G401.6 (cell line): ENCODE measurements around the gene LIMS1.
"Not testable (repeated sequence)": the region's sequence is repeated elsewhere in the genome, so short reads cannot be mapped to it uniquely, and the experiment has no call there.

Experiments
- FAIRE-seq: peaks from 2 replicates; lab custom pipeline; 2012; peaks lifted over from hg19 to GRCh38; lab: Jason Lieb, UNC

LIMS1 gene

GRCh38 chr2:108635630-108636354, 101.5 kb downstream of the LIMS1 start:
- FAIRE-seq, result no peak

- no peak for FAIRE-seq
Measured at GRCh38 chr2:108637304-108637669, 103.0 kb downstream of the LIMS1 start.

GRCh38 chr2:108640731-108641130, 106.5 kb downstream of the LIMS1 start:
- no peak for FAIRE-seq

DNA sequence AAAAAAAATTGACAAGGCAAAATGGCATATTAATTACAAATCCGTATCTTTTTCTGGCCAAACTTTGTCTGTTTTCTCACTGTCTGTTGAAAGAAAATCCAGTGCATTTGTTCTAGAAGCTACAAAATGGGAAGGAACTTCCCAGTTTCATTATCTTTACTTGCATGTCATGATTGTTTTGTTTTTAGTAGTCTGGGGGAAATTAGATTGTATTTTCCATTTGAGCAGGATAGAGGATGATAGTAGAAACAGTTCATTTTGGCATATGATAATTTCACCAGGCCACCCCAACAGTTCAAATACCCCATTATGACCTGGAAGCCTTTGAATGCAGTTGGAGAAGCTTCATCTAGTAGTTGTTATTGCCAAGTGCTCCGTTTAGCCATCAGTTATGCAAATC, 107.5 kb downstream of the LIMS1 start:
- no peak for FAIRE-seq

GRCh38 chr2:108643261-108643849, 109.1 kb downstream of the LIMS1 start:
- no peak for FAIRE-seq

GRCh38 chr2:108643862-108644261, 109.6 kb downstream of the LIMS1 start:
- FAIRE-seq, result not testable (repeated sequence)

DNA sequence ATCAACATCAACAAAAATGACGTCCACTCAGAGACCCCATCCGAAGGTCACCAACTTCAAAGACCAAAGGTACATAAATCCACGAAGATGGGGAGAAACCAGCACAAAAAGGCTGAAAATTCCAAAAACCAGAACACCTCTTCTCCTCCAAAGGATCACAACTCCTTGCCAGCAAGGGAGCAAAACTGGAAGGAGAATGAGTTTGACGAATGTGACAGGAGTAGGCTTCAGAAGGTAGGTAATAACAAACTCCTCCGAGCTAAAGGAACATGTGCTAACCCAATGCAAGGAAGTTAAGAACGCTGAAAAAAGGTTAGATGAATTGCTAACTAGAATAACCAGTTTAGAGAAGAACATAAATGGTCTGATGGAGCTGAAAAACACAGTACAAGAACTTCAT, 110.2 kb downstream of the LIMS1 start:
- FAIRE-seq, result not testable (repeated sequence)

GRCh38 chr2:108648796-108649195, 114.5 kb downstream of the LIMS1 start:
- not testable (repeated sequence) for FAIRE-seq

DNA sequence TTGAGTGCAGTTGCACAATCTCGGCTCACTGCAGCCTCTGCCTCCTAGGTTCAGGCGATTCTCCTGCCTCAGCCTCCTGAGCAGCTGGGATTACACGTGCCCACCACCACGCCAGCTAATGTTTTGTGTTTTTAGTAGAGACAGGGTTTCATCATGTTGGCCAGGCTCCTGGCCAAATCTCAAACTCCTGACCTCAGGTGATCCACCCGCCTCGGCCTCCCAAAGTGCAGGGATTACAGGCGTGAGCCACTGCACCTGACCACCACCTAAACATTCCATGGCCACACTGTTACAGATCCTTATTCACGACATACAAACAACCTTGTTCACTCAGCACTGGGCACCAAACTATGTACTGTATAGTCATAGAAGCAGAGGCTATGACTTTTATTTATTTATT, 116.2 kb downstream of the LIMS1 start:
- FAIRE-seq, result not testable (repeated sequence)

GRCh38 chr2:108651468-108651867, 117.2 kb downstream of the LIMS1 start:
- FAIRE-seq, result not testable (repeated sequence)

GRCh38 chr2:108652187-108652931, 118.1 kb downstream of the LIMS1 start:
- not testable (repeated sequence) for FAIRE-seq

DNA sequence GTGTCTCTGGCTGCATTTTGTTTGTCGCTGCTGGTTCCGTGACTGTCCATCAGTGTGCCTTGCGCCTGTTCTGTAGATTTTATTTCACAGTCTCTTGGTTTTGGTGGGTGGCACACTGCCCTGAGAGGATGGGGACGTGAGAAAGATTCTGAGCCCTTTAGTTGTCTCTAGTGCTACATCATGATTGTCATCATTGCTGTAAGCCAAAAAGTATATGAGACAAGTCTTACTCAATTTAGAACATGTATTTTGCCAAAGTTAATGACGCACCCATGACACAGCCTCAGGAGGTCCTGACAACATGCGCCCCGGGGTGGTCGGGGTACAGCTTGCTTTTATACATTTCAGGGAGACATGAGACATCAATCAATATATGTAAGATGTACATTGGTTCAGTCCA, 119.2 kb downstream of the LIMS1 start:
- not testable (repeated sequence) for FAIRE-seq

GRCh38 chr2:108653849-108654248, 119.6 kb downstream of the LIMS1 start:
- FAIRE-seq, result not testable (repeated sequence)

- not testable (repeated sequence) for FAIRE-seq
Measured at GRCh38 chr2:108654521-108655125, 120.4 kb downstream of the LIMS1 start.

- FAIRE-seq, result not testable (repeated sequence)
Measured at GRCh38 chr2:108655270-108655669, 121.0 kb downstream of the LIMS1 start.

DNA sequence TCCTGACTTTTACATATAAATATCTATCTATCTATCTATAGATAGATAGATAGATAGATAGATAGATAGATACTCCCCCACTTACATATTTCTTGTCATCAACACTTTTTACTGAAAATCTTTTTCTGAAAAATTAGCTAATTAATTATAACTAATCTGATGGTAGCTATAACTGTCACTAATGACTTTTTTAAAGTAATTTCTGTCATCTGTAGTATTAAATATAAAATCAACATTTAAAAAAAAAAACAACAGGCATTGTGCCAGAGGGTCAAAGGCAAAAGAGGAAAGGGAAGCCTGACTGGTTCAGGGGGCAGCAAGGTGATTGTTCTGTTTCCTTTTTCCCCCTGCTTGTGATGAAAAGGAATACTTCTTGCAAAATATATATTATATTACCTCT, 122.0 kb downstream of the LIMS1 start:
- not testable (repeated sequence) for FAIRE-seq

DNA sequence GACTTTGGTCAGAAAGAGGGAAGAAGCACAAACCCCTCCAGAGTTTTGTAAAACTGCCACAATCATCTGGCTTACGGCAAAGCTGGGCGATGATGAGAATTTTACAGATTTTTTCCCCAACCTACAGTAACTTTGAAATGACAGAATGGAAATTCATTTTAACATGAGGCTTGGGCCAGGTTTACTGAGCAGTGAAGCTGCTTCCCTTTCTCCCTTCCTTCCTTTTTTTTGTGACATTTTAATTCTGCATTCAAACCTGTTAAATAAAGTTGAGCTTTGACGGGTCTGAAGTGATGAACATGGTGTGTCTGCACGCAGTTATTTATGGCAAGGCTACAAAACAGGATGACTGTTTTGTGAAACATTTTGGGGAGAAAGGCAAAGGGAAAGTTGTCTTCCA, 123.2 kb downstream of the LIMS1 start:
- not testable (repeated sequence) for FAIRE-seq

GRCh38 chr2:108658553-108658952, 124.3 kb downstream of the LIMS1 start:
- FAIRE-seq, result not testable (repeated sequence)

- not testable (repeated sequence) for FAIRE-seq
Measured at GRCh38 chr2:108661493-108661892, 127.2 kb downstream of the LIMS1 start.

- FAIRE-seq, result not testable (repeated sequence)
Measured at GRCh38 chr2:108662207-108662612, 127.9 kb downstream of the LIMS1 start.

DNA sequence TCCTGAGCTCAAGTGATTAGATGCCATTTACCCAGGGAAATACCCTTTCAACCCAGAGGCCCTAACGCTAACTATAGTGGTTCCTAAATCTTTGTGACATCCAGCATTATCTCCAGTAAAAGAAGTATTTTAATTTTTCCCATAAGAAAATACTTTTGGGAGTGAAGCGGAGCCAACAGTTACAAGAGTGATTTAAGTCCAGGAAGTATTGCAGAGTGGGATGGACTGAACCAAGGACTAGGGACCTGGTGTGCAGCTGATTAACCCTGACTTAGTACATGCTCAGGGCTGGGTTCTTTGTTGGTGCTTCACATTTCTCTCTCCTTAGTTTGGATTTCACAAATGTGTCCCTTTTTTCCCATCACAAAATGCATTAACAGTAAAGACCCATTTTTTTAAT, 129.1 kb downstream of the LIMS1 start:
- not testable (repeated sequence) for FAIRE-seq

DNA sequence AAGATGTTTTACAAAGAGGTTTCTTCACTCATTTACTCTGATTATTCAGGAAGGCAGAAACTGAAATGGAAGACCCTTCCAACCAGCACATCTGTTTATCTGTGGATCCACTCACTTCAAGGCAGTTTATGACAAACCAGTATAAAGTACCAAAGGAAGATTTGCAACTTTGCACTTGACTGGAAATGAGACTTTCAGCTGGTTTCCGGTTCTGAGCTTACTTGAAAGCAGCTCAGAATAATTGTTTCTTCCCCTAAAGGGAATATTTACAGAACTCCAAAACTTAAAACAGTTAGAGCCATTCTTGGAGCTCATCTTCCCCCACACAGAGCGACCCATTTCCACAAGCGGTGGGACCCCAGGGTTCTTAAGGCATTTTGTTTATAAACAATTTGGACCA, 129.8 kb downstream of the LIMS1 start:
- FAIRE-seq, result not testable (repeated sequence)

GRCh38 chr2:108664979-108665378, 130.7 kb downstream of the LIMS1 start:
- FAIRE-seq, result not testable (repeated sequence)
